BLaER1 treated with 17β-estradiol and CSF1 and Interleukin-3, amounts not matched to agents 10 nM and 100 nM (cell line): Measurements from ENCODE around the gene KRT37.
"Not testable (repeated sequence)": the region's sequence is repeated elsewhere in the genome, so short reads cannot be mapped to it uniquely, and the experiment has no call there.

Experiments
- H3K27ac ChIP-seq, 11 experiments: shearing (Covaris generic); formaldehyde crosslinking; 2 replicates each; pipeline ENCODE4 v1.8.1; 2022
- H3K27me3 ChIP-seq, 11 experiments: shearing (Covaris generic); formaldehyde crosslinking; 2 replicates each; pipeline ENCODE4 v1.8.1; 2022
- H3K36me3 ChIP-seq, 11 experiments: shearing (Covaris generic); formaldehyde crosslinking; 2 replicates each; pipeline ENCODE4 v1.8.1; 2022
- H3K4me1 ChIP-seq, 10 experiments: shearing (Covaris generic); formaldehyde crosslinking; 2 replicates each; pipeline ENCODE4 v1.8.1; 2022
- H3K4me2 ChIP-seq, 11 experiments: shearing (Covaris generic); formaldehyde crosslinking; 2 replicates each; pipeline ENCODE4 v1.8.1; 2022
- H3K4me3 ChIP-seq, 10 experiments: shearing (Covaris generic); formaldehyde crosslinking; 2 replicates each; pipeline ENCODE4 v1.8.1; 2022
- H3K9ac ChIP-seq, 11 experiments: shearing (Covaris generic); formaldehyde crosslinking; 2 replicates each; pipeline ENCODE4 v1.8.1; 2022
- H3K9me3 ChIP-seq, 11 experiments: shearing (Covaris generic); formaldehyde crosslinking; replicated peaks in 1 of 11; 2 replicates each; pipeline ENCODE4 v1.8.1; 2022
- H4K20me1 ChIP-seq, 11 experiments: shearing (Covaris generic); formaldehyde crosslinking; 2 replicates each; pipeline ENCODE4 v1.8.1; 2022
- Cebpa-rat ChIP-seq, 11 experiments: shearing (Covaris generic); IDR thresholded peaks; 2 replicates each; pipeline ENCODE4 v1.8.1; 2022

The KRT37 gene

GRCh38 chr17:41442739-41443138, 18.4 kb upstream of the KRT37 start:
- Histone ChIP-seq H3K4me2 (no peak overlapping the region), H3K4me1 (peaks cover 0 to 8% (median 6%) of the 10 kb centered on the region in 10 experiments; a peak in 10 of 20 replicates), H3K4me3 (no peak overlapping the region), H3K27me3 (no peaks in the 10 kb centered on the region), H3K9ac (no peak overlapping the region), H3K27ac (no peak overlapping the region), H3K9me3 (no peaks in the 10 kb centered on the region), H4K20me1 (no peaks in the 10 kb centered on the region), H3K36me3 (no peaks in the 10 kb centered on the region)
- no peak for TF ChIP-seq Cebpa-rat (IDR thresholded peaks at IDR 0.05)

GRCh38 chr17:41440531-41441033, 16.2 kb upstream of the KRT37 start, which contains the start of gene KRT38:
TSS of gene KRT38 (minus strand) at chr17:41440983. CDS start at chr17:41440921, 62 bp downstream.
- Histone ChIP-seq H3K36me3 (no peaks in the 10 kb centered on the region), H4K20me1 (no peaks in the 10 kb centered on the region), H3K4me3 (no peak within 1 kb of the TSS), H3K4me2 (no peak within 1 kb of the TSS), H3K4me1 (no peaks in the 10 kb centered on the region), H3K27ac (no peak within 1 kb of the TSS), H3K9ac (no peak within 1 kb of the TSS), H3K27me3 (no peaks in the 10 kb centered on the region), H3K9me3 (no peaks in the 10 kb centered on the region)
- TF ChIP-seq Cebpa-rat (IDR thresholded peaks at IDR 0.05), result no peak

DNA sequence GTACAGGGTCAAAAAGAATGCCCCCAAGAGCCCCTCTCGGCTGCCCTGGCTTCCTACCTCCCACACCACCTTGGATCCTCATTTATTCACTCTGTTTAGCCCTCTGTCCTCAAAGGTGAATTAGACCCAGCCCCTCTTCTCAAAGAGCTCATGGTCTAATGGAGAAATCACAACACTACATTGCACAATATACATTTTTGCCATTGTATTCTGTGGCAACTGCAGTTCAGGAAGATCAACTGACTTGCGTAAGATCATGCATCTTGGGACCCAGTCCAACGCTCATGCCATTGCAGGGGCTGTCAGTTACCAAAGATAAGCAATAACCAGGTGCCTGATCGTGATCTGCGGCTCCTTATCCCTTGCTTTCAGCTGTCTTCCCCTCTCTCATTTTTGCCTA, 15.0 kb upstream of the KRT37 start:
- TF ChIP-seq Cebpa-rat (IDR thresholded peaks at IDR 0.05), result no peak
- H3K27me3 ChIP-seq, result no peaks in the 10 kb centered on the region
- H4K20me1 ChIP-seq, result no peaks in the 10 kb centered on the region
- H3K9ac ChIP-seq, result no peak overlapping the region
- H3K36me3 ChIP-seq, result no peaks in the 10 kb centered on the region
- no peak overlapping the region for H3K4me2 ChIP-seq
- no peak overlapping the region for H3K27ac ChIP-seq
- H3K9me3 ChIP-seq, result no peaks in the 10 kb centered on the region
- no peak overlapping the region for H3K4me3 ChIP-seq
- no peaks in the 10 kb centered on the region for H3K4me1 ChIP-seq

DNA sequence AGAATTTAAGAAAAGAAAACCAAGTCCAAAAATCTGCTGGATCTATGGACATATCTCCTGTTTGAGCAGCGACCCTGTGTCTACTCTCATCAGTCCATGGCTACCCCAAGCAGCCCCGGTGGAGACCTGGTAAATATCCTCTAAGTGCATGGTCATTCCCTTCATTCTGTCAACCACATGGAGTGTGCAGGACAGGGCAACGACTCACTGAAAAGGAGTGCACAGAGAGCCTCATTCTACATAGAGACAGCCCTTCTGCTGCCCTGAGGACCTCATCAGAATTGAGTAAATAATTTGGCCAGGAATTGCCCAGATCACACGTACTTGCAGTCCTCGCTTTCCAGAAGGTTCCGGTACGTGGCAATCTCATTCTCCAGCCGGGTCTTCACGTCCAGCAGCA, 13.4 kb upstream of the KRT37 start:
- H3K9me3 ChIP-seq, result no peaks in the 10 kb centered on the region
- H3K4me3 ChIP-seq, result no peak overlapping the region
- H3K4me1 ChIP-seq, result peaks cover 0 to 4% (median 0%) of the 10 kb centered on the region in 10 experiments; a peak in 1 of 20 replicates
- no peak overlapping the region for H3K4me2 ChIP-seq
- H3K27me3 ChIP-seq, result no peaks in the 10 kb centered on the region
- H4K20me1 ChIP-seq, result no peaks in the 10 kb centered on the region
- H3K9ac ChIP-seq, result no peak overlapping the region
- no peak overlapping the region for H3K27ac ChIP-seq
- H3K36me3 ChIP-seq, result no peaks in the 10 kb centered on the region
- TF ChIP-seq Cebpa-rat (IDR thresholded peaks at IDR 0.05), result no peak

DNA sequence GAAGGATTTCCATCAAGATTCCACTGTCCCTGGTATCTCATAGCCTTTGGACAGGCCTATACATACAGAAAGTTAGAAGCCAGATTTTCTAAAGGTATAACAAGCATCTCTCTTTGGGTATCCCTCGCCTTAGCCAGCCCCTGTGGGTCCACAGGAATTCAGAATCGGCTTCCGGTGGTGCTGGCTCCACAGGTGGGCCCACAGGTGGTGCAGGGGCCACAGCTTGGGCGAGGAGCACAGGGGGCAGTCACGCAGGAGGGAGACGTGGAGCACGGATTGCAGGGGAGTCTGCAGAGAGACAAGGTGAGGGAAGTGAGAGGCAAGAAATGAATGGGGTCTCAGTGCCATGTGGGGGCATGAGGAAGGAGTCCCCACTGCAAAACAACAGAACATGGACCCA, 12.9 kb upstream of the KRT37 start:
- no peaks in the 10 kb centered on the region for H3K36me3 ChIP-seq
- no peak for TF ChIP-seq Cebpa-rat (IDR thresholded peaks at IDR 0.05)
- no peak overlapping the region for H3K4me2 ChIP-seq
- H3K4me1 ChIP-seq, result peaks cover 0 to 9% (median 0%) of the 10 kb centered on the region in 10 experiments; a peak in 3 of 20 replicates
- H3K27me3 ChIP-seq, result no peaks in the 10 kb centered on the region
- no peaks in the 10 kb centered on the region for H4K20me1 ChIP-seq
- H3K9me3 ChIP-seq, result no peaks in the 10 kb centered on the region
- H3K9ac ChIP-seq, result no peak overlapping the region
- no peak overlapping the region for H3K4me3 ChIP-seq
- no peak overlapping the region for H3K27ac ChIP-seq

GRCh38 chr17:41434415-41434814, 10.0 kb upstream of the KRT37 start:
- TF ChIP-seq Cebpa-rat (IDR thresholded peaks at IDR 0.05), result no peak

GRCh38 chr17:41434005-41434404, 9.6 kb upstream of the KRT37 start:
- H3K9me3 ChIP-seq, result no peaks in the 10 kb centered on the region
- peaks cover 0 to 17% (median 0%) of the 10 kb centered on the region in 10 experiments; a peak in 3 of 20 replicates for H3K4me1 ChIP-seq
- H4K20me1 ChIP-seq, result no peaks in the 10 kb centered on the region
- no peak overlapping the region for H3K4me2 ChIP-seq
- TF ChIP-seq Cebpa-rat (IDR thresholded peaks at IDR 0.05), result no peak
- no peak overlapping the region for H3K4me3 ChIP-seq
- H3K9ac ChIP-seq, result no peak overlapping the region
- H3K27ac ChIP-seq, result no peak overlapping the region
- H3K36me3 ChIP-seq, result no peaks in the 10 kb centered on the region
- H3K27me3 ChIP-seq, result no peaks in the 10 kb centered on the region

More at GRCh38 chr17:41434415-41434814, 10.0 kb upstream of the KRT37 start:
- peaks cover 0 to 17% (median 0%) of the 10 kb centered on the region in 10 experiments; a peak in 3 of 20 replicates for H3K4me1 ChIP-seq
- H3K36me3 ChIP-seq, result no peaks in the 10 kb centered on the region
- no peaks in the 10 kb centered on the region for H3K9me3 ChIP-seq
- no peaks in the 10 kb centered on the region for H3K27me3 ChIP-seq
- H4K20me1 ChIP-seq, result no peaks in the 10 kb centered on the region
- no peak overlapping the region for H3K9ac ChIP-seq
- H3K27ac ChIP-seq, result no peak overlapping the region
- no peak overlapping the region for H3K4me3 ChIP-seq
- no peak overlapping the region for H3K4me2 ChIP-seq

- H4K20me1 ChIP-seq, result no peaks in the 10 kb centered on the region
- TF ChIP-seq Cebpa-rat (IDR thresholded peaks at IDR 0.05), result no peak
- H3K27me3 ChIP-seq, result no peaks in the 10 kb centered on the region
- H3K9me3 ChIP-seq, result no peaks in the 10 kb centered on the region
- H3K9ac ChIP-seq, result no peak overlapping the region
- no peaks in the 10 kb centered on the region for H3K36me3 ChIP-seq
- H3K4me1 ChIP-seq, result peaks cover 0 to 17% (median 0%) of the 10 kb centered on the region in 10 experiments; a peak in 3 of 20 replicates
- H3K4me2 ChIP-seq, result no peak overlapping the region
- H3K27ac ChIP-seq, result no peak overlapping the region
- H3K4me3 ChIP-seq, result no peak overlapping the region
Measured at GRCh38 chr17:41433586-41433985, 9.2 kb upstream of the KRT37 start.

DNA sequence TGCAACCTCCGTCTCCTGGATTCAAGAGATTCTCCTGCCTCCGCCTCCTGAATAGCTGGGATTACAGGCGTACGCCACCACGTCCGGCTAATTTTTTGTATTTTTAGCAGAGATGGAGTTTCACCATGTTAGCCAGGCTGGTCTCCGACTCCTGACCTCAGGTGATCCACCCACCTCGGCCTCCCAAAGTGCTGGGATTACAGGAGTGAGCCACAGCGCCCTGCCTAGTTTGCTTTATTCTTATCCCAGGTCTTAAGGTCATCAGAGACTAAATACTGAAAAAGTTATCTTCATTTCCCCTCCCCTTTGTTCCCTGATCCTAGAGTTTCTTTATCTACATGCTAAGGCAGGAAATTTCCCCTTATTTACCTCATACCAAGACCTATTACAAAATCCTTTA, 6.0 kb upstream of the KRT37 start:
- H3K4me1 ChIP-seq, result peaks cover 0 to 17% (median 0%) of the 10 kb centered on the region in 10 experiments; a peak in 3 of 20 replicates
- not testable (repeated sequence) for H3K9ac ChIP-seq, H3K36me3 ChIP-seq, H3K27me3 ChIP-seq, H3K4me3 ChIP-seq, H3K4me2 ChIP-seq, H4K20me1 ChIP-seq, H3K9me3 ChIP-seq, H3K27ac ChIP-seq

- no peak for TF ChIP-seq Cebpa-rat (IDR thresholded peaks at IDR 0.05)
Measured at GRCh38 chr17:41429667-41430066, 5.3 kb upstream of the KRT37 start.

More at GRCh38 chr17:41429667-41430066, 5.3 kb upstream of the KRT37 start:
- H3K4me1 ChIP-seq, result peaks cover 0 to 17% (median 0%) of the 10 kb centered on the region in 10 experiments; a peak in 3 of 20 replicates
- no peaks in the 10 kb centered on the region for H3K9me3 ChIP-seq
- H3K9ac ChIP-seq, result no peak overlapping the region
- H3K4me2 ChIP-seq, result no peak overlapping the region
- H3K27ac ChIP-seq, result no peak overlapping the region
- no peaks in the 10 kb centered on the region for H4K20me1 ChIP-seq
- H3K27me3 ChIP-seq, result no peaks in the 10 kb centered on the region
- H3K36me3 ChIP-seq, result no peaks in the 10 kb centered on the region
- no peak overlapping the region for H3K4me3 ChIP-seq
